Ectodermal cell (in vitro differentiated cells): ENCODE results near the gene UPF1.

Experiments
- H3K27ac ChIP-seq: 2 replicates; pipeline ENCODE4 v1.7.0; 2013; ENCODE audit warnings: mild to moderate bottlenecking, low read depth, low read length; ENCODE audit not compliant: insufficient read depth, poor library complexity, severe bottlenecking
- H3K27me3 ChIP-seq: 2 replicates; pipeline ENCODE4 v1.7.0; 2013; ENCODE audit warnings: mild to moderate bottlenecking, low read length; ENCODE audit not compliant: insufficient read depth, control insufficient read depth, poor library complexity, severe bottlenecking
- H3K36me3 ChIP-seq: one replicate; pipeline ENCODE4 v1.7.0; 2013; ENCODE audit warnings: low read length; ENCODE audit not compliant: control insufficient read depth, insufficient read depth
- H3K4me1 ChIP-seq: one replicate; pipeline ENCODE4 v1.7.0; 2013; ENCODE audit warnings: low read length; ENCODE audit not compliant: control insufficient read depth, insufficient read depth
- H3K4me3 ChIP-seq: 2 replicates; pipeline ENCODE4 v1.7.0; 2013; ENCODE audit warnings: low read depth, low read length, control low read depth; ENCODE audit not compliant: insufficient read depth
- H3K9me3 ChIP-seq: 2 replicates; pipeline ENCODE4 v1.7.0; 2013; ENCODE audit warnings: mild to moderate bottlenecking, low read length, moderate library complexity; ENCODE audit not compliant: control insufficient read depth
- WGBS, 2 experiments: methylation state at CpG; one replicate each; pipeline ENCODE4 v1.1.7; 2013; ENCODE audit warnings: missing lambda C conversion rate in 2 of 2; 5-methylcytosine and 5-hydroxymethylcytosine counted together

UPF1 gene

GRCh38 chr19:18889949-18890745 lies 58.4 kb downstream of the UPF1 start:
- no peaks in the 10 kb centered on the region for H3K4me1 ChIP-seq
- H3K4me3 ChIP-seq, result no peak overlapping the region
- 87 to 93% methylated on average over 10 of the region's 10 CpGs for WGBS, 2 experiments
- H3K27ac ChIP-seq, result no peak overlapping the region
- no peaks in the 10 kb centered on the region for H3K9me3 ChIP-seq
- no peaks in the 10 kb centered on the region for H3K36me3 ChIP-seq
- no peaks in the 10 kb centered on the region for H3K27me3 ChIP-seq

GRCh38 chr19:18893587-18894253 lies 62.0 kb downstream of the UPF1 start:
- 86 to 88% methylated on average over 18 of the region's 18 CpGs for WGBS, 2 experiments
- Histone ChIP-seq H3K27ac (no peak overlapping the region), H3K4me3 (no peak overlapping the region), H3K4me1 (peaks cover 8% of the 10 kb centered on the region), H3K36me3 (no peaks in the 10 kb centered on the region), H3K27me3 (peaks cover 7% of the 10 kb centered on the region), H3K9me3 (no peaks in the 10 kb centered on the region)

GRCh38 chr19:18894254-18895037 lies 62.7 kb downstream of the UPF1 start:
- Histone ChIP-seq H3K9me3 (no peaks in the 10 kb centered on the region), H3K4me1 (peaks cover 16% of the 10 kb centered on the region), H3K4me3 (peak overlapping the region; percentile 75), H3K27ac (no peak overlapping the region), H3K36me3 (no peaks in the 10 kb centered on the region), H3K27me3 (peaks cover 7% of the 10 kb centered on the region)
- WGBS, 2 experiments, result 43 to 50% methylated on average over 27 to 28 of the region's 28 CpGs

GRCh38 chr19:18895038-18895823 lies 63.5 kb downstream of the UPF1 start:
- peaks cover 20% of the 10 kb centered on the region for H3K4me1 ChIP-seq
- H3K4me3 ChIP-seq, result peak overlapping the region; percentile 75
- H3K9me3 ChIP-seq, result no peaks in the 10 kb centered on the region
- H3K36me3 ChIP-seq, result no peaks in the 10 kb centered on the region
- no peak overlapping the region for H3K27ac ChIP-seq
- H3K27me3 ChIP-seq, result peaks cover 7% of the 10 kb centered on the region
- WGBS, 2 experiments, result 0 to 1% methylated on average over 72 of the region's 72 CpGs

- H3K9me3 ChIP-seq, result no peaks in the 10 kb centered on the region
- H3K4me1 ChIP-seq, result peaks cover 20% of the 10 kb centered on the region
- H3K36me3 ChIP-seq, result no peaks in the 10 kb centered on the region
- no peak within 1 kb of the TSS for H3K27ac ChIP-seq
- peaks cover 7% of the 10 kb centered on the region for H3K27me3 ChIP-seq
- peak within 1 kb of the TSS; percentile 75 for H3K4me3 ChIP-seq
- WGBS, 2 experiments, result 1% methylated on average over 89 of the region's 89 CpGs
Observed at GRCh38 chr19:18895824-18896341, 64.1 kb downstream of the UPF1 start, which contains the start of gene CERS1. CERS1 (minus strand) TSS chr19:18896158; CDS start chr19:18896072, 86 bp downstream.

GRCh38 chr19:18896421-18896841 lies 64.7 kb downstream of the UPF1 start:
- H3K27ac ChIP-seq, result no peak overlapping the region
- H3K4me3 ChIP-seq, result peak overlapping the region; percentile 29
- 30% methylated on average over 33 of the region's 33 CpGs for WGBS, 2 experiments

GRCh38 chr19:18897094-18898029 lies 65.6 kb downstream of the UPF1 start:
- Histone ChIP-seq H3K36me3 (no peaks in the 10 kb centered on the region), H3K4me3 (no peak overlapping the region), H3K27ac (no peak overlapping the region), H3K27me3 (peaks cover 7% of the 10 kb centered on the region), H3K4me1 (peaks cover 20% of the 10 kb centered on the region), H3K9me3 (no peaks in the 10 kb centered on the region)
- 92 to 93% methylated on average over 25 of the region's 25 CpGs for WGBS, 2 experiments

More at GRCh38 chr19:18896421-18896841, 64.7 kb downstream of the UPF1 start:
- H3K36me3 ChIP-seq, result no peaks in the 10 kb centered on the region
- no peaks in the 10 kb centered on the region for H3K9me3 ChIP-seq
- peaks cover 20% of the 10 kb centered on the region for H3K4me1 ChIP-seq
- peaks cover 7% of the 10 kb centered on the region for H3K27me3 ChIP-seq

- Histone ChIP-seq H3K4me3 (no peak overlapping the region), H3K4me1 (peaks cover 20% of the 10 kb centered on the region), H3K36me3 (no peaks in the 10 kb centered on the region), H3K27me3 (peaks cover 7% of the 10 kb centered on the region), H3K27ac (peak overlapping the region; percentile 47), H3K9me3 (no peaks in the 10 kb centered on the region)
- WGBS, 2 experiments, result 71 to 74% methylated on average over 18 of the region's 18 CpGs
Observed at GRCh38 chr19:18898081-18898606, 66.4 kb downstream of the UPF1 start.
